A549 (cell line): ENCODE data around the gene FAM89A.

Experiments used
- EP300 ChIP-seq, 2 experiments: fragments of >200 bp; sonication (Bioruptor Twin); formaldehyde crosslinking; IDR thresholded peaks; 2 replicates in 1 of 2; 3 replicates in 1 of 2; pipeline ENCODE4 v1.6.1; 2016 to 2017
- FOSL2 ChIP-seq, 2 experiments: fragments of 450-650 bp in 1 of 2; fragments of >200 bp in 1 of 2; sonication (Bioruptor Twin) in 1 of 2; formaldehyde crosslinking; IDR thresholded peaks; 2 replicates each; pipeline versions ENCODE4 v1.5.0 to v1.6.1; 2016 to 2020; ENCODE audit warnings: mild to moderate bottlenecking in 1 of 2, moderate library complexity in 1 of 2
- MYC ChIP-seq: IDR thresholded peaks from 2 replicates; pipeline ENCODE4 v1.6.1; 2012; ENCODE audit warnings: mild to moderate bottlenecking, inconsistent platforms, low read length, improper control_type of control experiment, borderline replicate concordance
- POLR2A ChIP-seq: IDR thresholded peaks from 2 replicates; pipeline ENCODE4 v1.6.1; 2012; ENCODE audit warnings: mild to moderate bottlenecking, low read length
- RAD21 ChIP-seq, 2 experiments: fragments of >200 bp in 1 of 2; sonication (Bioruptor Twin) in 1 of 2; formaldehyde crosslinking in 1 of 2; IDR thresholded peaks in 1 of 2; conservative IDR thresholded peaks in 1 of 2; 2 replicates in 1 of 2; 3 replicates in 1 of 2; pipeline ENCODE4 v1.6.1; 2012 to 2018; ENCODE audit warnings: inconsistent platforms in 1 of 2
- TF ChIP-seq, protein P1 (sequence below): fragments of >200 bp; sonication (Bioruptor Twin); formaldehyde crosslinking; IDR thresholded peaks from 3 replicates; pipeline ENCODE4 v1.5.1; 2016

DNA sequence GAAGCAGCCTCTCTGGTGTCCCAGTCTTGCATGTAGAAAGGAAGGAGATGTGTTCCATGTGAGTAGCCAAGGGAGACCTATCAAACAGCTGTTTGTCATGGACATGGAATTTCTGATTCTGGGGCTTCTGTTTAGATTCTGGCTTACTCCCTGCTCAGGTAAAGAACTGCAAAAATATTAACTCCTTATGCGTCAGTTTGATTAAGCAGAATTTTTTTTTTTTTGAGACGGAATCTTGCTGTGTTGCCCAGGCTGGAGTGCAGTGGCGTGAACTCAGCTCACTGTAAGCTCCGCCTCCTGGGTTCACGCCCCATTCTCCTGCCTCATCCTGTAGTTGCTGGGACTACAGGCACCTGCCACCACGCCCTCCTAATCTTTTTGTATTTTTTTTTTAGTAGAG, 54.3 kb downstream of the FAM89A start:
- TF ChIP-seq, protein P1, sequence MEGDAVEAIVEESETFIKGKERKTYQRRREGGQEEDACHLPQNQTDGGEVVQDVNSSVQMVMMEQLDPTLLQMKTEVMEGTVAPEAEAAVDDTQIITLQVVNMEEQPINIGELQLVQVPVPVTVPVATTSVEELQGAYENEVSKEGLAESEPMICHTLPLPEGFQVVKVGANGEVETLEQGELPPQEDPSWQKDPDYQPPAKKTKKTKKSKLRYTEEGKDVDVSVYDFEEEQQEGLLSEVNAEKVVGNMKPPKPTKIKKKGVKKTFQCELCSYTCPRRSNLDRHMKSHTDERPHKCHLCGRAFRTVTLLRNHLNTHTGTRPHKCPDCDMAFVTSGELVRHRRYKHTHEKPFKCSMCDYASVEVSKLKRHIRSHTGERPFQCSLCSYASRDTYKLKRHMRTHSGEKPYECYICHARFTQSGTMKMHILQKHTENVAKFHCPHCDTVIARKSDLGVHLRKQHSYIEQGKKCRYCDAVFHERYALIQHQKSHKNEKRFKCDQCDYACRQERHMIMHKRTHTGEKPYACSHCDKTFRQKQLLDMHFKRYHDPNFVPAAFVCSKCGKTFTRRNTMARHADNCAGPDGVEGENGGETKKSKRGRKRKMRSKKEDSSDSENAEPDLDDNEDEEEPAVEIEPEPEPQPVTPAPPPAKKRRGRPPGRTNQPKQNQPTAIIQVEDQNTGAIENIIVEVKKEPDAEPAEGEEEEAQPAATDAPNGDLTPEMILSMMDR: no peak
- TF ChIP-seq EP300 (IDR thresholded peaks at IDR 0.05) (no peak), FOSL2 (IDR thresholded peaks at IDR 0.05) (no peak), FOSL2 (CRISPR knock-in tag; IDR thresholded peaks at IDR 0.05) (no peak), POLR2A (no peak), MYC (no peak), RAD21 (conservative IDR thresholded peaks at IDR 0.05 in 1 of 2, IDR thresholded peaks at IDR 0.05 in 1 of 2) (no peak)
